K562 (cell line): ENCODE data around the gene UBA52. TPM values are rescaled to one million over a fixed set of nuclear protein-coding genes. Genes with fewer than 3 reads are reported as not detected.
A peak's percentile ranks its signal among the peaks of the same experiment; 100 is the strongest.

Experiments used
- ARID1B ChIP-seq: fragments of 450-650 bp; IDR thresholded peaks from 2 replicates; pipeline ENCODE4 v1.6.1; 2016; ENCODE audit warnings: antibody characterized with exemption, mild to moderate bottlenecking, inconsistent platforms
- HIVEP1 ChIP-seq: fragments of 250-450 bp; sonication (Bioruptor Pico); IDR thresholded peaks from 2 replicates; pipeline ENCODE4 v1.4.0; 2020; ENCODE audit warnings: mild to moderate bottlenecking
- IFI16 ChIP-seq: fragments of 250-450 bp; sonication (Bioruptor Pico); IDR thresholded peaks from 2 replicates; pipeline ENCODE4 v2.1.2; 2022; ENCODE audit warnings: mild to moderate bottlenecking, inconsistent platforms
- ILF3 ChIP-seq: fragments of 450-650 bp; IDR thresholded peaks from 2 replicates; pipeline ENCODE4 v1.6.1; 2018; ENCODE audit warnings: antibody characterized with exemption, mild to moderate bottlenecking, moderate library complexity, borderline replicate concordance
- KHSRP ChIP-seq: fragments of 450-650 bp; IDR thresholded peaks from 2 replicates; pipeline ENCODE4 v1.6.1; 2017
- MCM2 ChIP-seq: fragments of 450-650 bp; IDR thresholded peaks from 2 replicates; pipeline ENCODE4 v1.6.1; 2017; ENCODE audit warnings: low read depth, mild to moderate bottlenecking
- MCM5 ChIP-seq: fragments of 450-650 bp; IDR thresholded peaks from 2 replicates; pipeline ENCODE4 v1.6.1; 2016; ENCODE audit warnings: low read depth
- MXI1 ChIP-seq: IDR thresholded peaks from 2 replicates; pipeline ENCODE4 v1.6.1; 2011; ENCODE audit warnings: low read depth, mild to moderate bottlenecking, improper control_type of control experiment, low read length
- NFE2 ChIP-seq: IDR thresholded peaks from 2 replicates; pipeline ENCODE4 v1.6.1; 2014; ENCODE audit warnings: antibody characterized with exemption, low read depth
- POLR2G ChIP-seq: fragments of 200-400 bp; formaldehyde crosslinking; IDR thresholded peaks from 2 replicates; pipeline ENCODE4 v1.6.1; 2017; ENCODE audit warnings: low read depth, mild to moderate bottlenecking, antibody characterized with exemption, low read length, moderate library complexity
- PTTG1 ChIP-seq: fragments of 450-650 bp; IDR thresholded peaks from 2 replicates; pipeline ENCODE4 v1.6.1; 2016; ENCODE audit warnings: low read depth, mild to moderate bottlenecking, missing genetic modification characterization, missing compliant biosample characterization
- RBM25 ChIP-seq: fragments of 200-400 bp; formaldehyde crosslinking; IDR thresholded peaks from 2 replicates; pipeline ENCODE4 v1.6.1; 2018; ENCODE audit warnings: low read length, low read depth, moderate library complexity; ENCODE audit not compliant: severe bottlenecking
- RNF2 ChIP-seq: sonication (generic); IDR thresholded peaks from 2 replicates; pipeline ENCODE4 v1.6.1; 2016
- SNIP1 ChIP-seq: fragments of 450-650 bp; IDR thresholded peaks from 2 replicates; pipeline ENCODE4 v1.7.1; 2017; ENCODE audit warnings: low read depth, mild to moderate bottlenecking
- ZNF778 ChIP-seq: fragments of 450-650 bp; formaldehyde crosslinking; IDR thresholded peaks from 2 replicates; pipeline ENCODE4 v1.4.0; 2020; ENCODE audit warnings: mild to moderate bottlenecking, moderate library complexity
- polyA plus RNA-seq, 8 experiments: library from polyadenylated mRNA; depleted of rRNA in 4 of 8; stranded (reverse) in 5 of 8; unstranded in 3 of 8; fragments of >200 nt; fragmentation: Nextera tagmentation in 2 of 8; fragmentation: Illumina TruSeq in 1 of 8; extraction: Ambion mirVana in 2 of 8; extraction: Trizol in 1 of 8; gene quantifications; 2 replicates each; pipeline versions ENCODE4 v1.2.1 to v1.2.3, GENCODE V29; 2011 to 2014; ENCODE audit warnings: inconsistent platforms in 1 of 8, missing spikeins in 1 of 8
- total RNA-seq, 7 experiments: library from RNA; depleted of rRNA in 6 of 7; stranded (reverse); fragments of >200 nt in 6 of 7; fragmentation: Illumina TruSeq in 2 of 7; extraction: Trizol in 2 of 7; gene quantifications; 2 replicates each; pipeline versions ENCODE4 v1.2.1 to v1.2.3, GENCODE V29; 2011 to 2021; ENCODE audit warnings: low replicate concordance in 1 of 7
- TF ChIP-seq, protein P1 (sequence below): fragments of 250-450 bp; sonication (Bioruptor Pico); IDR thresholded peaks from 2 replicates; pipeline ENCODE4 v1.5.1; 2021; ENCODE audit warnings: mild to moderate bottlenecking
- TF ChIP-seq, protein P2 (sequence below): fragments of 150-350 bp; IDR thresholded peaks from 2 replicates; pipeline ENCODE4 v1.6.1; 2014; ENCODE audit warnings: low read depth, mild to moderate bottlenecking, low read length, borderline replicate concordance
- TF ChIP-seq, protein P3 (sequence below): sonication (generic); formaldehyde crosslinking; IDR thresholded peaks from 2 replicates; pipeline ENCODE4 v1.9.0; 2022; ENCODE audit warnings: mild to moderate bottlenecking, missing genetic modification reagents
- TF ChIP-seq, protein P4 (sequence below): fragments of 250-450 bp; sonication (Bioruptor Pico); IDR thresholded peaks from 2 replicates; pipeline ENCODE4 v1.8.0; 2022; ENCODE audit warnings: moderate library complexity, mild to moderate bottlenecking, inconsistent platforms
- TF ChIP-seq, protein P5 (sequence below), 2 experiments: fragments of 450-650 bp in 1 of 2; IDR thresholded peaks; 2 replicates each; pipeline ENCODE4 v1.6.1; 2011 to 2017; ENCODE audit warnings: low read depth in 2 of 2, antibody characterized with exemption in 1 of 2, borderline replicate concordance in 1 of 2, low read length in 1 of 2, mild to moderate bottlenecking in 1 of 2, mixed read lengths in 1 of 2; ENCODE audit not compliant: control insufficient read depth in 1 of 2

Gene UBA52
- total and polyA plus RNA-seq, 9 of the 15 experiments (the other 6 are each of a cell fraction or from before 2014, with no cell fraction given): 1,110 to 2,751 (median 1,733) TPM

DNA sequence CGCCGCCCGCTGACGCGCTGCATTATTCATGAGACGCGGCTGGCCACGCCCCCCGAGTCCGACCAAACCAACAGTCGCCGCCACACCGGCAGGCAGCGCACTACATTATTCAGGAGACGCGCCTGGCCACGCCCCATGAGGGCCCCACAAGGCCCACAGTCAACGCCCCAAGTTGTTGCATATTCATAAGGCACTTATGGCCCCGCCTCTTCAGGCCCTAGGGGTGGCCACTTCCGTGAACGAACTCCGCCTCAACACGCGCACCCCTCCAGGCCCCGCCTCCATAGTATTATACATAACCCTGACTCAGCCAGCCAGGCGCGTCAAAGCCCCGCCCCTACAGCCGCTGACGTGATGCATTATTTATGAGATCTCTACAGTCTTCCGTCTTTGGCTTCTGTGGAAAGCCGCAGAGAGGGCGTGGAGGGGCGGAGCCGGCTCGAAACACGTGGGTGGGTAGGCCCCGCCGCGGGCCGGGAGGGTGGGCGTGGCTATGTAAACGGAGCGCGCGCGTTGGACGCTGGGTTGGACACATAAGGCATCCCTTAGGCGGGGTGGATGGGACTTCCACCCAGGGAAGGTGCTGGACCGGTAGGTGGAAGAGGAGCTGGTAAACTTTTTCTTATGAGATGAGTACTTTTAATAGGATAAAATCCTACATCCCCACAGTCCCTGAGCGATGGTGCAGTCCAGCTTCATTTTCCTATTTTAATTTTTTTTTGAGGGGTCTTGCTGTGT is 49.4 kb upstream of the UBA52 start (continued):
- TF ChIP-seq, protein P1, sequence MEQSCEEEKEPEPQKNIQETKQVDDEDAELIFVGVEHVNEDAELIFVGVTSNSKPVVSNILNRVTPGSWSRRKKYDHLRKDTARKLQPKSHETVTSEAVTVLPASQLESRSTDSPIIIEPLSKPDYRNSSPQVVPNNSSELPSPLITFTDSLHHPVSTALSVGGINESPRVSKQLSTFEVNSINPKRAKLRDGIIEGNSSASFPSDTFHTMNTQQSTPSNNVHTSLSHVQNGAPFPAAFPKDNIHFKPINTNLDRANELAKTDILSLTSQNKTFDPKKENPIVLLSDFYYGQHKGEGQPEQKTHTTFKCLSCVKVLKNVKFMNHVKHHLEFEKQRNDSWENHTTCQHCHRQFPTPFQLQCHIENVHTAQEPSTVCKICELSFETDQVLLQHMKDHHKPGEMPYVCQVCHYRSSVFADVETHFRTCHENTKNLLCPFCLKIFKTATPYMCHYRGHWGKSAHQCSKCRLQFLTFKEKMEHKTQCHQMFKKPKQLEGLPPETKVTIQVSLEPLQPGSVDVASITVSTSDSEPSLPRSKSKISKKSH (CRISPR knock-in tag): no peak
- no peak for TF ChIP-seq ZNF778
- TF ChIP-seq POLR2G: peak; percentile 63
- TF ChIP-seq, protein P2, sequence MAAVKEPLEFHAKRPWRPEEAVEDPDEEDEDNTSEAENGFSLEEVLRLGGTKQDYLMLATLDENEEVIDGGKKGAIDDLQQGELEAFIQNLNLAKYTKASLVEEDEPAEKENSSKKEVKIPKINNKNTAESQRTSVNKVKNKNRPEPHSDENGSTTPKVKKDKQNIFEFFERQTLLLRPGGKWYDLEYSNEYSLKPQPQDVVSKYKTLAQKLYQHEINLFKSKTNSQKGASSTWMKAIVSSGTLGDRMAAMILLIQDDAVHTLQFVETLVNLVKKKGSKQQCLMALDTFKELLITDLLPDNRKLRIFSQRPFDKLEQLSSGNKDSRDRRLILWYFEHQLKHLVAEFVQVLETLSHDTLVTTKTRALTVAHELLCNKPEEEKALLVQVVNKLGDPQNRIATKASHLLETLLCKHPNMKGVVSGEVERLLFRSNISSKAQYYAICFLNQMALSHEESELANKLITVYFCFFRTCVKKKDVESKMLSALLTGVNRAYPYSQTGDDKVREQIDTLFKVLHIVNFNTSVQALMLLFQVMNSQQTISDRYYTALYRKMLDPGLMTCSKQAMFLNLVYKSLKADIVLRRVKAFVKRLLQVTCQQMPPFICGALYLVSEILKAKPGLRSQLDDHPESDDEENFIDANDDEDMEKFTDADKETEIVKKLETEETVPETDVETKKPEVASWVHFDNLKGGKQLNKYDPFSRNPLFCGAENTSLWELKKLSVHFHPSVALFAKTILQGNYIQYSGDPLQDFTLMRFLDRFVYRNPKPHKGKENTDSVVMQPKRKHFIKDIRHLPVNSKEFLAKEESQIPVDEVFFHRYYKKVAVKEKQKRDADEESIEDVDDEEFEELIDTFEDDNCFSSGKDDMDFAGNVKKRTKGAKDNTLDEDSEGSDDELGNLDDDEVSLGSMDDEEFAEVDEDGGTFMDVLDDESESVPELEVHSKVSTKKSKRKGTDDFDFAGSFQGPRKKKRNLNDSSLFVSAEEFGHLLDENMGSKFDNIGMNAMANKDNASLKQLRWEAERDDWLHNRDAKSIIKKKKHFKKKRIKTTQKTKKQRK: no peak
- no peak for TF ChIP-seq ILF3
- TF ChIP-seq RBM25: peak; percentile 95
- no peak for TF ChIP-seq SNIP1
- TF ChIP-seq RNF2: no peak
- TF ChIP-seq ARID1B: 0 out of 2 replicates have a peak, but pooled peaks have one; percentile 30
- TF ChIP-seq NFE2: peak; percentile 58
- peak; percentile 56; the same call in 1 of the 2 replicates for TF ChIP-seq MXI1
- no peak for TF ChIP-seq MCM2
- no peak for TF ChIP-seq IFI16 (CRISPR knock-in tag)
- TF ChIP-seq, protein P3, sequence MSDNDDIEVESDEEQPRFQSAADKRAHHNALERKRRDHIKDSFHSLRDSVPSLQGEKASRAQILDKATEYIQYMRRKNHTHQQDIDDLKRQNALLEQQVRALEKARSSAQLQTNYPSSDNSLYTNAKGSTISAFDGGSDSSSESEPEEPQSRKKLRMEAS (CRISPR knock-in tag): peak; percentile 68
- TF ChIP-seq KHSRP: no peak
- no peak for TF ChIP-seq PTTG1 (tag)
- no peak for TF ChIP-seq HIVEP1 (CRISPR knock-in tag)
- TF ChIP-seq, protein P4, sequence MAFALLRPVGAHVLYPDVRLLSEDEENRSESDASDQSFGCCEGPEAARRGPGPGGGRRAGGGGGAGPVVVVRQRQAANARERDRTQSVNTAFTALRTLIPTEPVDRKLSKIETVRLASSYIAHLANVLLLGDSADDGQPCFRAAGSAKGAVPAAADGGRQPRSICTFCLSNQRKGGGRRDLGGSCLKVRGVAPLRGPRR: no peak
- TF ChIP-seq, protein P5, sequence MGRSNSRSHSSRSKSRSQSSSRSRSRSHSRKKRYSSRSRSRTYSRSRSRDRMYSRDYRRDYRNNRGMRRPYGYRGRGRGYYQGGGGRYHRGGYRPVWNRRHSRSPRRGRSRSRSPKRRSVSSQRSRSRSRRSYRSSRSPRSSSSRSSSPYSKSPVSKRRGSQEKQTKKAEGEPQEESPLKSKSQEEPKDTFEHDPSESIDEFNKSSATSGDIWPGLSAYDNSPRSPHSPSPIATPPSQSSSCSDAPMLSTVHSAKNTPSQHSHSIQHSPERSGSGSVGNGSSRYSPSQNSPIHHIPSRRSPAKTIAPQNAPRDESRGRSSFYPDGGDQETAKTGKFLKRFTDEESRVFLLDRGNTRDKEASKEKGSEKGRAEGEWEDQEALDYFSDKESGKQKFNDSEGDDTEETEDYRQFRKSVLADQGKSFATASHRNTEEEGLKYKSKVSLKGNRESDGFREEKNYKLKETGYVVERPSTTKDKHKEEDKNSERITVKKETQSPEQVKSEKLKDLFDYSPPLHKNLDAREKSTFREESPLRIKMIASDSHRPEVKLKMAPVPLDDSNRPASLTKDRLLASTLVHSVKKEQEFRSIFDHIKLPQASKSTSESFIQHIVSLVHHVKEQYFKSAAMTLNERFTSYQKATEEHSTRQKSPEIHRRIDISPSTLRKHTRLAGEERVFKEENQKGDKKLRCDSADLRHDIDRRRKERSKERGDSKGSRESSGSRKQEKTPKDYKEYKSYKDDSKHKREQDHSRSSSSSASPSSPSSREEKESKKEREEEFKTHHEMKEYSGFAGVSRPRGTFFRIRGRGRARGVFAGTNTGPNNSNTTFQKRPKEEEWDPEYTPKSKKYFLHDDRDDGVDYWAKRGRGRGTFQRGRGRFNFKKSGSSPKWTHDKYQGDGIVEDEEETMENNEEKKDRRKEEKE (IDR thresholded peaks at IDR 0.05; ENCODE audit: borderline replicate concordance in 1 of 2, control insufficient read depth in 1 of 2, low read depth in 2 of 2, low read length in 1 of 2): no peak; a peak in 1 of 4 replicates
- no peak for TF ChIP-seq MCM5
